Activated CD8-positive, alpha-beta memory T cell treated with anti-CD3 and anti-CD28 coated beads for 4 hours (primary cell): ENCODE results near the gene SMIM45.

Source experiments
- DNase-seq, 2 donors: peaks; one replicate each; pipeline ENCODE4 v3.0.0-alpha.2; 2020; ENCODE audit warnings: low read depth in 2 of 2

Gene SMIM45

DNA sequence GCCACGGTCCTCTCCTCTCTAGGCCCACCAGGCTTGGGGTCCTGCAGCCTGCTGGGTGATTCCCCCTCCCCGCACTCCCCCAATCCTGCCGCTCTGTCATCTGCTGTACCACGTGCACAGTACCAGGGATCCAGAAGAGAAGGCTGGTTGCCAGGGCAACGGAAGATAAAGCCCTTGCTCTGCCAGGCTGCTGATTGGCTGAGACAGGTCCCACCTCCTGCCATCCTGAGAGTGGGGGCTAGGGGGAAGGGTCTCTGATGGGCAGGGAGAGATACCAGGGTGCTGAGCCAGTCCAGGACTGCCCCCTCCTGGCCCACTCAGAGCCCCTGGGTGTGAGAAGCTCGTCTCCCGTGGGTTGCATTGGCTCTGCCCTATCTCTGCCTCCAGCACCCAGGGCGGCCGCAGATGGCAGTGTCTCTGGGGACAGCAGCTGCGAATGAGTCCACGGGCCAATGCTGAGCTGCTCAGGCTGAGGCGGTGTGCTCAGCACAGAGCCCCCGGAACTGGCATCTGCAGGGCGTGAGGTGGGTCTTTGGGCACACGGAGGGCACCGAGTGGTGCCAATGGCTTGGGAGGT lies at the start of gene SMIM45:
TSS of gene SMIM45 (plus strand) at position 253 of the 577 bp plus-strand sequence.
- no peak for DNase-seq

DNA sequence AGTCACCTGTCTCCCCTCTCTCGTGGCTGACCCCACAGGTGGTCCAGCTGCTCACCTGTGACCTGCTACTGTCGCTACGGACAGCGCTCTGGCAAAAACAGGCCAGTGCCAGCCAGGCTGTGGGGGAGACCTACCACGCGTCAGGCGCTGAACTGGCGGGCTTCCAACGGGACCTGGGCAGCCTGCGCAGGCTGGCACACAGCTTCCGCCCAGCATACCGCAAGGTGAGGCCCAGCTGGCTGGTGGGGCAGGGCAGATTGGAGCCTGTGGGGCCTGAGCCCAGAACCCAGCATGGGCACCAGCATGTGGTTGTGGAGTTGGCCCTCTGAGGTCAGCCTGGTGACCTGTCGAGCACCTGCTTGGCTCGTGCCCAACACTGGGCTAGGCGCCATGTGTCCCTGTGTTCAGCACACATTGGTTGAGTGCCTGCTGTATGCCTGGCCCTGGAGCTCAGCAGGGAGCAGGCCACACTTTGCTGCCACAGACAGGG lies 49.0 kb upstream of the SMIM45 start:
- no peak for DNase-seq

DNA sequence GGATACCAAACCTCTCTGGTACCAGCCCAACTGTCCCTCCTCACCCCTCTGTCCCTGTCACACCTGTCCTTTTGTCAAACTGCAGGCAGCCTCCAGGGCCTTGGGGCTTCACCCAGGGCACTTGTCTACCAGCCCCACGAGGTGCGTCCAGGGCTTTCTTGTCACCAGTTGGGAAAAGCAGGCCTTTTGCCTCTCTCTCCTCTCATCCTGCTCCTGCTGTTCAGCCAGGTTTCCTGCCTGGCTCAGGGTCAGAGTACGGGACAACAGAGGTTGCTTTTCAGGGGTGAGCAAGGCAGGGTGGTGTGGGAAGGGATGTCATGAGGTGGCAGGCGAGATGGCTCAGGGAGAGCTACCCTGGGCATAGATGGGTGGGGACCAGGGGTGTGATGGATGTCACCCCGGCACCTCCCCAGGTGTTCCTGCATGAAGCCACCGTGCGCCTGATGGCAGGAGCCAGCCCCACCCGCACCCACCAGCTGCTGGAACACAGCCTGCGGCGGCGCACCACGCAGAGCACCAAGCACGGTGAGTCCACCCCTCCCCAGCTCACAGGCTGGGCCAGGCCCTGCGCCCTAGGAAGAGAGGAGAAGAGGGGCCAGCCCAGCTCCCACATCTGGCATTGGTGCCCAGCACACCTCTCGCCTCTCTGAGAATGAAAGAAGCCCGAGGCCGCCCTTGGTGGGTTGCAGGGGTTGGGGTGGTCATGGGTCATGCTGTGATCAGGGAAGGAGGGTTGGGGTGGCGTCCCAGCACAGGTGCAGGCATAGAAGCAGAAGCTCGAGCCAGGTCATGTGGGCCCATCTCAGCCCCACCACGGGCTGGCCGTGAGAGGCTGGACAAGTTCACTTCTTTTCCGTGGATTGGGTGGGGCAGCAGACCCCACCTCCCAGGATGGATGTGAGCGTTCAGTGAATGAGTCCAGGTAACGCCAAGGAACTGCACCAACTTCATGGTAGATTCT lies 47.2 kb upstream of the SMIM45 start:
- DNase-seq: no peak

- DNase-seq: no peak
These were observed 46.3 kb upstream of the SMIM45 start for GRCh38 chr22:41905411-41906202.

GRCh38 chr22:41906822-41907221 lies 45.1 kb upstream of the SMIM45 start:
- DNase-seq: no peak

DNA sequence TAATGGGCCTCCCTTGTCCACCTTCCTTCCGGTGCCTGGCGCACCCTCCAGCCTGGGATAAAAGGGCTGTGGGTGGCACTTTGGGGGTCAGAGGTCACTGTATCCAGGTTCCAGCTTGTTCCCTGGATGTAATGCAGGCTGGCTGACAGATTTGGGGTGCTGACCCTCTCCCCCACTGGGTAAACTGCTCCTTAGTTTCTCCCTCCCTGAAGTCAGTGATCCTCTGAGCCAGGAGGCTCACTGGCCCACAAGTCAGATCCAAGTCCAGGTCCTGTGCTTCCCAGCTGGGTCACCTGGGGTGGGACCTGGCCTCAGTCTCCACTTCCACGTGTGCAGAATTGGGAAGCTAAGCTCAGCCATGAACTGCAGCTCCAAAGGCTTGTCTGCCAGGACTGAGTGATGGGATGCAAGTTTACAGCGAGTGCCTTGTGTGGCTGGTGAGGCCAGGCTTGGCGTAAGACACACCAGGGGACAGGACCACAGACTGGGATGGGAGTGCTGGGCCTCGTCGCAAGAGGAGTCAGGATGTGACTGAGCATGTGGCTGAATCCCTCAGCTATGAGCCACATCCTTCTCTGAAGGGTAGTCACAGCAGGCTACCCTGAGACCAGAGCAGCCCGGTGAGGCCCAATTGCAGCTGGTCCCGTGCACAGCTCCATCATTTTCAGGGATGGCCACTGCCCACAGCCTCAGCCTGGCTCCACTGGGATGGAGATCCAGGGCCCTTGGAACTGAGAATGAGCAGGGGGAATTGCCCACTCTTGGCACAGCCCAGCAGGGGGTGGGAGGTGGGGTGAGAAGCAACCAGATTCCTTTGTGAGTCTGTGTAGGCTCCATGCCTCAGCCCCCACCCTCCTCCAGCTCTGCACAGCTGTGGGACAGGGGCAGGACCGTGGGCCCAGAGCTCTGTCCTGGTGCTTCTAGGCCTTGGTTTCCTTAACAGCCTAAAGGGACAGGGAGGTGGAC lies 44.2 kb upstream of the SMIM45 start:
- no peak for DNase-seq

DNA sequence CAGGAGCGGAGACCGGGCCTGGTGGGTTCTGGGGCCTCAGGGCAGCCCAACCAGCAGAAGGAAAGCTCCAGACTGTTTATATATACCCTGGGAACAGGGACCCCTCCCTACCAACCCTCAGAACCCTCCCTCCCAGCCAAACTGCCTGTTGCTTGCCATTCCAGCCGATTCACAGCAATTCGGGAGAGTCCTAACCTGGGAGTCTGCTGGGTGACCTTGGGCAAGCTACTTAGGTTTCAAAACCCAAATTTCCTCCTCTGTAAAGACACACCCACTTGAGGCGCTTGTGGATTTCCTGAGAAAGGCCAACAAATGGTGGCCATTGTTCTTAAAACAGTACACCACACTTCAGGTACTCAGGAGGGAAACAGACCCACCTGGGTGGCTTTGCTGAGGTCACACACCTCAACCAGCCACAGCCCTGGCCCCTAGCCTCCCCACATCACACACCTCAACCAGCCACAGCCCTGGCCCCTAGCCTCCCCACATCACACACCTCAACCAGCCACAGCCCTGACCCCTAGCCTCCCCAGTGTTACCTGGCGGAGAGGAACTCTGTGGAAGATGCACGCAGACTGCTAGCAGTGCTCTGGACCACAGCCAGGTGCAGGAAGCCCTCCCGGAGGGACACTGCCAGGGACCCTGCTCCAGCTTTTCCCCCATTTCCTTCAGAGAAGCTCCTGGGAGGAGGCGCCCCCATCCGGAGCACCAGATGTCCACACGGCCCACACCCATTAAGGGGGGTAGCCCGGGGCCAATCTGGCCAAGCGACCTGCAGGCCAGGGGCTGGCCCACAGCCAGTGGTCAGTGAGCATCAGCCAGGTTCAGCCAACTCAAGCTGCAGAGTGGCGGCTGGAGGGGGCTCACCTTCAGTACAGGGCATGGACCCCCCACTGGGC lies 43.3 kb upstream of the SMIM45 start:
- DNase-seq: no peak

GRCh38 chr22:41909310-41910049 lies 42.5 kb upstream of the SMIM45 start:
- no peak for DNase-seq

DNA sequence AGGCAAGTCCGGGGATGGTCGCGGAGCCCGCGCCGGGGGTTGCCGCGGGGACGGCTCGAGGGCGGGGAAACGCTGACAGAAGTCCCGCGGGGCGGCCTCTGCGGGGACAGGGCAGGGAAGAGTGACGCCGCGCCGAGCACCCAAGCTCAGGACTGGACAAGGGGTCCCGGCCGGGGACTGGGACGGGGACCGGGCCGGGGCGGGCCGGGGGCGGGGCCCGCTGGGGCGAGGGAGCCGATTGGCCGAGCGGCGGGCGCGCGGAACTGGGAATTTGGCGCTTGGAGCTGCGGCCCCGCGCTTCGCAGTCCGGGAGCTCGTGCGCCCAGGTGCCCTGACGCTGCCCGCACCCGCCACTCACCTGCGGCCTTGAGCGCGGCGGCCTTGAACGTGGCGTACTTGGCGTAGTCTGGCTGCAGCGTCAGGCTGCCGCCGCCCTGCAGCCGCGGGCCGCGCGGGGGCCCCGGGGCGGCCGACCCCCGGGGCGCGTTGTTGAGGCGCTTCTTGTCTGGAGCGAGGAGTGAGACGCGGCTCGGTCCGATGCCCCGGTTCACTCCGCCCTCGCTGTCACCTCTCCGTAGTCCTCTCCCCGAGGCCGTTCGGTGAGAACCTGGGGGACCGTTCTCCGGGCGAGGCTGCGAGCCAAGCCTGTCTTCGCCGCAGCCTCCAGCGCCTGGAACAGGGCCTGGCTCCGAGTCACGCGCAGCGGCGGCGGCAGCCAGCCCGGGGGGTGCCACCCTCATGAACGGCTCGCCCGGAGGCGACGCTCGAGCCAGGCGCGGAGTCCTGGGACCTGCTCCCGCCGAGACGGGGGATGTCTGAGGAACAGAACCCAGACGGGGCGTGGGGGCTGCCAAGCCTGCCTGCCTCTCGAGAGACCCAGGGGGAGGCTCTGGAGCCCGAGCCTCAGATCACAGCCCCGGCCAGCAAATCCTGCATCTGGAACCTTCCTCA lies 41.6 kb upstream of the SMIM45 start:
- no peak for DNase-seq

DNA sequence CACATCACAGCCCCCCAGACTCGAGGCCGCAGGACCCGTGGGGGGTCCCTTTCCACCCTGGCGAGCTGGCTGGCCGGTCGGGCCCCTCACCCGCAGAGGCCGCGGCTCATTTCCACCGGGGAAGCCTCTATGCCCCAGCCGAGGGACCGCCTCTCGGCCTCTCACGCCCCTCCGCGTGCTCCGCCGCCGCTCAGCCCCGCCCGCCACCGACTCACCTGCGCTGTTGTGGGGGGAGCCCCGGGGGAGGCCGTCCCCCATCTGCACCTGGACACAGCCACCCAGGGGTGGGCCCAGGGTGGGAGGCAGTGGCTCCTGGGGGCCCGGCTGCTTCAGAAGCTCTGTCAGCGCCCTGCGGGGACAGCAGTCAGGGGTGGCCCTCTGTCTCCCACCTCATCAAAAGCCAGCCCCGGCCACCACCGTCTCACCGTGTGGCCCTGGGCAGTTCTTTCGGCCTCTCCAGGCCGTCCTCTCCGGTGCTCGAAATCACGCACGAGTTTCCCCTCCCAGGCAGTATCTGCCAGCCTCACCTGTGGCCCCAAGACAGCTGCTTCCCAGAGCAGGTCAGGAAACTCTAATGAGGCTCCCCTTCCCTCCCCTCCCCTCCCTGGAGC lies 40.8 kb upstream of the SMIM45 start:
- DNase-seq: no peak

GRCh38 chr22:41912338-41913039 lies 39.5 kb upstream of the SMIM45 start:
- DNase-seq: no peak

GRCh38 chr22:41913040-41913719 lies 38.8 kb upstream of the SMIM45 start:
- DNase-seq: no peak

DNA sequence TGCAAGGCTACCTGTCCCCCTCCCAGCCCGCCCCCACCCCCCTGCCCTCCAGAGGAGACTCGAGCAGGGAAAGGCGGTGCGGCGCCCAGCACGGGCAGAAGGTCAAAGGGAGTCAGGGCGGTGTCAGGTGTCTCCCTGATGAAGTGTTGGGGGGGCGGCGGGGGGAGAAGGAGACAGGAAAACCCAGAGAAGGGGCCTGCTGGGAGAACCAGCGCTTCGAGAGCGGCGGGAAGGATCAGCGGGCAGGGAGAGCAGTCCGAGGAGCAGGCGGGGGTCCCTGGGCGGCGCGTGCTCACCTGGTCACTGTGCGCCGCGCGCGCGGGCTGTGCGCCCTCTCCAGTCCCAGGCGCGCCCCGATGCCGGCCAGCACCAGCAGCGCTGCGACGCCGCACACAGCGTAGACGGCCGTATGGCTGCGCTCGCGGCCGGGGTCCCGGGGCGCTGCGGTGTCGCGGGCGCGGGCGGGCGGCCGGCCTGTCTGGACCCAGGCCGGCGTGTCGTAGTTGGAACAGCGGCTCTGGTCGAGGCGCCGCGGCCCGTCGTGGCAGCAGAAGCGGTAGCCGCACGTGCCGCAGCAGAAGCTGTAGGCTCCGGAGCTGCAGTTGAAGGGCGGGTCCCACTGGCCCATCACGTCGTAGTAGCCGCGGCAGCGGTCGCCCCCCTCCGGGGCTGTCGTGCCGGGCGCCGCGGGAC lies 38.0 kb upstream of the SMIM45 start:
- DNase-seq: no peak

GRCh38 chr22:41914611-41915034 lies 37.3 kb upstream of the SMIM45 start:
- no peak for DNase-seq

- no peak for DNase-seq
These were observed 36.7 kb upstream of the SMIM45 start, which contains the start of gene SHISA8 for GRCh38 chr22:41915035-41915785. SHISA8 (minus strand) TSS chr22:41915074; CDS start chr22:41914667, 407 bp downstream.
